ENCODE data around the gene PARD6B. TPM values are rescaled to one million over a fixed set of nuclear protein-coding genes. Genes with fewer than 3 reads are reported as not detected.
"Not testable (repeated sequence)": the region's sequence is repeated elsewhere in the genome, so short reads cannot be mapped to it uniquely, and the experiment has no call there.

PARD6B gene
- total and polyA plus RNA-seq, 5 donors = 0.93 to 5.2 (median 3.3) TPM

- WGBS = 81% methylated on average over 4 of the region's 4 CpGs
- DNase-seq = no peak
- no peaks in the 10 kb centered on the region for H3K27me3 ChIP-seq (ENCODE audit: control insufficient read depth, insufficient read depth)
- no peaks in the 10 kb centered on the region for H3K4me1 ChIP-seq (ENCODE audit: control insufficient read depth, insufficient read depth, low read length)
- H3K9me3 ChIP-seq (ENCODE audit: control insufficient read depth, low read length) = no peaks in the 10 kb centered on the region
- ATAC-seq = no peak
- no peak overlapping the region for H3K27ac ChIP-seq (ENCODE audit: low read length)
- no peak overlapping the region for H3K4me3 ChIP-seq (ENCODE audit: low read length)
- intact Hi-C loops (cut with DNase I) = loop anchor here in 1 of 4 donors (10.0 kb wide), 1 partner anchor 80 kb away; no protein-coding TSS in a partner anchor
Measured at GRCh38 chr20:50704514-50704913, 26.9 kb upstream of the PARD6B start.

- H3K9me3 ChIP-seq (ENCODE audit: control insufficient read depth, low read length) = no peaks in the 10 kb centered on the region
- H3K27ac ChIP-seq (ENCODE audit: low read length) = no peak overlapping the region
- 94% methylated on average over 1 of the region's 1 CpG for WGBS
- no peaks in the 10 kb centered on the region for H3K27me3 ChIP-seq (ENCODE audit: control insufficient read depth, insufficient read depth)
- DNase-seq = no peak
- H3K4me3 ChIP-seq (ENCODE audit: low read length) = no peak overlapping the region
- intact Hi-C loops (cut with DNase I) = loop anchor here in 1 of 4 donors (10.0 kb wide), 1 partner anchor 80 kb away; no protein-coding TSS in a partner anchor
- no peak for ATAC-seq
- H3K4me1 ChIP-seq (ENCODE audit: control insufficient read depth, insufficient read depth, low read length) = no peaks in the 10 kb centered on the region
Measured at GRCh38 chr20:50704971-50705370, 26.4 kb upstream of the PARD6B start.

GRCh38 chr20:50708845-50709635 is 22.3 kb upstream of the PARD6B start:
- ATAC-seq = no peak
- no peak for DNase-seq
- WGBS = 64% methylated on average over 8 of the region's 8 CpGs

GRCh38 chr20:50709636-50709973 is 21.8 kb upstream of the PARD6B start:
- DNase-seq = no peak
- ATAC-seq = no peak
- Histone ChIP-seq H3K4me1 (ENCODE audit: control insufficient read depth, insufficient read depth, low read length) (no peaks in the 10 kb centered on the region), H3K4me3 (ENCODE audit: low read length) (no peak overlapping the region), H3K27ac (ENCODE audit: low read length) (no peak overlapping the region), H3K9me3 (ENCODE audit: control insufficient read depth, low read length) (no peaks in the 10 kb centered on the region), H3K27me3 (ENCODE audit: control insufficient read depth, insufficient read depth) (no peaks in the 10 kb centered on the region)
- intact Hi-C loops (cut with DNase I) = loop anchor here in 1 of 4 donors (10.0 kb wide), 1 partner anchor 85 kb away; no protein-coding TSS in a partner anchor
- WGBS = 74% methylated on average over 5 of the region's 5 CpGs

More at GRCh38 chr20:50708845-50709635, 22.3 kb upstream of the PARD6B start:
- Histone ChIP-seq H3K27ac (ENCODE audit: low read length) (no peak overlapping the region), H3K4me1 (ENCODE audit: control insufficient read depth, insufficient read depth, low read length) (no peaks in the 10 kb centered on the region), H3K4me3 (ENCODE audit: low read length) (no peak overlapping the region), H3K9me3 (ENCODE audit: control insufficient read depth, low read length) (no peaks in the 10 kb centered on the region), H3K27me3 (ENCODE audit: control insufficient read depth, insufficient read depth) (no peaks in the 10 kb centered on the region)
- intact Hi-C loops (cut with DNase I) = loop anchor here in 1 of 4 donors (10.0 kb wide), 1 partner anchor 84 kb away; no protein-coding TSS in a partner anchor

- Histone ChIP-seq H3K4me3 (ENCODE audit: low read length) (no peak overlapping the region), H3K4me1 (ENCODE audit: control insufficient read depth, insufficient read depth, low read length) (no peaks in the 10 kb centered on the region), H3K27me3 (ENCODE audit: control insufficient read depth, insufficient read depth) (no peaks in the 10 kb centered on the region), H3K9me3 (ENCODE audit: control insufficient read depth, low read length) (no peaks in the 10 kb centered on the region), H3K27ac (ENCODE audit: low read length) (no peak overlapping the region)
- WGBS = 73% methylated on average over 9 of the region's 9 CpGs
- intact Hi-C loops (cut with DNase I) = loop anchor here in 2 of 4 donors (10.0 kb wide), 2 partner anchors 46 to 86 kb away; no protein-coding TSS in a partner anchor
- DNase-seq (peak in 1 of 3 donors; percentile 24), ATAC-seq (peak in 1 of 2 donors; percentile 28)
Measured at GRCh38 chr20:50710492-50711063, 20.8 kb upstream of the PARD6B start.

- Histone ChIP-seq H3K9me3 (ENCODE audit: control insufficient read depth, low read length) (no peaks in the 10 kb centered on the region), H3K4me3 (ENCODE audit: low read length) (no peak overlapping the region), H3K4me1 (ENCODE audit: control insufficient read depth, insufficient read depth, low read length) (no peaks in the 10 kb centered on the region), H3K27ac (ENCODE audit: low read length) (no peak overlapping the region), H3K27me3 (ENCODE audit: control insufficient read depth, insufficient read depth) (no peaks in the 10 kb centered on the region)
- ATAC-seq (no peak), DNase-seq (no peak)
- WGBS = 93% methylated on average over 13 of the region's 13 CpGs
- intact Hi-C loops (cut with DNase I) = loop anchor here in 2 of 4 donors (10.0 kb wide), 2 partner anchors 46 to 86 kb away; no protein-coding TSS in a partner anchor
Measured at GRCh38 chr20:50711113-50711825, 20.1 kb upstream of the PARD6B start.

GRCh38 chr20:50712771-50713656 is 18.4 kb upstream of the PARD6B start:
- DNase-seq = no peak
- 90% methylated on average over 7 of the region's 7 CpGs for WGBS
- H3K4me1 ChIP-seq (ENCODE audit: control insufficient read depth, insufficient read depth, low read length) = no peaks in the 10 kb centered on the region
- ATAC-seq = peak in 1 of 2 donors; percentile 25
- no peak overlapping the region for H3K27ac ChIP-seq (ENCODE audit: low read length)
- H3K9me3 ChIP-seq (ENCODE audit: control insufficient read depth, low read length) = no peaks in the 10 kb centered on the region
- intact Hi-C loops (cut with DNase I) = loop anchor here in 2 of 4 donors (10.0 kb wide), 2 partner anchors 48 to 88 kb away; no protein-coding TSS in a partner anchor
- H3K27me3 ChIP-seq (ENCODE audit: control insufficient read depth, insufficient read depth) = no peaks in the 10 kb centered on the region
- H3K4me3 ChIP-seq (ENCODE audit: low read length) = no peak overlapping the region

- no peaks in the 10 kb centered on the region for H3K4me1 ChIP-seq (ENCODE audit: control insufficient read depth, insufficient read depth, low read length)
- no peaks in the 10 kb centered on the region for H3K27me3 ChIP-seq (ENCODE audit: control insufficient read depth, insufficient read depth)
- H3K27ac ChIP-seq (ENCODE audit: low read length) = no peak overlapping the region
- intact Hi-C loops (cut with DNase I) = loop anchor here in 2 of 4 donors (10.0 kb wide), 2 partner anchors 49 to 89 kb away; no protein-coding TSS in a partner anchor
- no peaks in the 10 kb centered on the region for H3K9me3 ChIP-seq (ENCODE audit: control insufficient read depth, low read length)
- ATAC-seq (peak; percentile 55 to 57), DNase-seq (no peak)
- WGBS = 40% methylated on average over 7 of the region's 7 CpGs
- no peak overlapping the region for H3K4me3 ChIP-seq (ENCODE audit: low read length)
Measured at GRCh38 chr20:50713657-50714101, 17.7 kb upstream of the PARD6B start.

GRCh38 chr20:50714426-50714825 is 17.0 kb upstream of the PARD6B start:
- H3K27ac ChIP-seq (ENCODE audit: low read length); DNase-seq; H3K4me3 ChIP-seq (ENCODE audit: low read length); H3K9me3 ChIP-seq (ENCODE audit: control insufficient read depth, low read length); ATAC-seq; H3K27me3 ChIP-seq (ENCODE audit: control insufficient read depth, insufficient read depth); H3K4me1 ChIP-seq (ENCODE audit: control insufficient read depth, insufficient read depth, low read length): not testable (repeated sequence)
- intact Hi-C loops (cut with DNase I) = loop anchor here in 2 of 4 donors (10.0 kb wide), 2 partner anchors 50 to 90 kb away; no protein-coding TSS in a partner anchor
- WGBS = 95% methylated on average over 12 of the region's 12 CpGs

GRCh38 chr20:50715694-50716093 is 15.7 kb upstream of the PARD6B start:
- intact Hi-C loops (cut with DNase I) = loop anchor here in 2 of 4 donors (10.0 kb wide), 2 partner anchors 51 to 91 kb away; no protein-coding TSS in a partner anchor
- Histone ChIP-seq H3K27ac (ENCODE audit: low read length) (no peak overlapping the region), H3K9me3 (ENCODE audit: control insufficient read depth, low read length) (no peaks in the 10 kb centered on the region), H3K4me1 (ENCODE audit: control insufficient read depth, insufficient read depth, low read length) (no peaks in the 10 kb centered on the region), H3K4me3 (ENCODE audit: low read length) (no peak overlapping the region), H3K27me3 (ENCODE audit: control insufficient read depth, insufficient read depth) (no peaks in the 10 kb centered on the region)
- 86% methylated on average over 3 of the region's 3 CpGs for WGBS
- DNase-seq = no peak
- no peak for ATAC-seq
